ENCODE data around the gene UNC5B.
"Not testable (repeated sequence)": the region's sequence is repeated elsewhere in the genome, so short reads cannot be mapped to it uniquely, and the experiment has no call there.

The UNC5B gene

GRCh38 chr10:71287456-71287855, 75.1 kb downstream of the UNC5B start:
- H3K27ac Mint-ChIP-seq, result no peak overlapping the region
- H3K36me3 Mint-ChIP-seq (ENCODE audit: low read depth), result no peaks in the 10 kb centered on the region
- H3K27me3 Mint-ChIP-seq, result no peaks in the 10 kb centered on the region
- no peak for DNase-seq
- H3K4me3 Mint-ChIP-seq, result no peak overlapping the region
- H3K4me1 Mint-ChIP-seq (ENCODE audit: low read depth), result no peaks in the 10 kb centered on the region
- H3K9me3 Mint-ChIP-seq, result no peaks in the 10 kb centered on the region

- Mint-ChIP-seq H3K4me1 (ENCODE audit: low read depth) (no peaks in the 10 kb centered on the region), H3K27ac (no peak overlapping the region), H3K4me3 (no peak overlapping the region), H3K27me3 (no peaks in the 10 kb centered on the region), H3K36me3 (ENCODE audit: low read depth) (no peaks in the 10 kb centered on the region), H3K9me3 (no peaks in the 10 kb centered on the region)
- no peak for DNase-seq
Observed at GRCh38 chr10:71288461-71288860, 76.1 kb downstream of the UNC5B start.

GRCh38 chr10:71289421-71290130, 77.2 kb downstream of the UNC5B start:
- no peak for DNase-seq
- H3K27me3 Mint-ChIP-seq, result no peaks in the 10 kb centered on the region
- no peak overlapping the region for H3K27ac Mint-ChIP-seq
- no peaks in the 10 kb centered on the region for H3K36me3 Mint-ChIP-seq (ENCODE audit: low read depth)
- H3K9me3 Mint-ChIP-seq, result no peaks in the 10 kb centered on the region
- no peaks in the 10 kb centered on the region for H3K4me1 Mint-ChIP-seq (ENCODE audit: low read depth)
- no peak overlapping the region for H3K4me3 Mint-ChIP-seq

GRCh38 chr10:71290331-71290730, 78.0 kb downstream of the UNC5B start:
- H3K36me3 Mint-ChIP-seq (ENCODE audit: low read depth), result no peaks in the 10 kb centered on the region
- no peak overlapping the region for H3K4me3 Mint-ChIP-seq
- no peaks in the 10 kb centered on the region for H3K27me3 Mint-ChIP-seq
- no peaks in the 10 kb centered on the region for H3K4me1 Mint-ChIP-seq (ENCODE audit: low read depth)
- no peak overlapping the region for H3K27ac Mint-ChIP-seq
- DNase-seq, result no peak
- H3K9me3 Mint-ChIP-seq, result no peaks in the 10 kb centered on the region

- no peak overlapping the region for H3K4me3 Mint-ChIP-seq
- no peak overlapping the region for H3K27ac Mint-ChIP-seq
- H3K36me3 Mint-ChIP-seq (ENCODE audit: low read depth), result no peaks in the 10 kb centered on the region
- no peak for DNase-seq
- no peaks in the 10 kb centered on the region for H3K27me3 Mint-ChIP-seq
- H3K9me3 Mint-ChIP-seq, result no peaks in the 10 kb centered on the region
- no peaks in the 10 kb centered on the region for H3K4me1 Mint-ChIP-seq (ENCODE audit: low read depth)
Observed at GRCh38 chr10:71290806-71291527, 78.6 kb downstream of the UNC5B start.

- H3K9me3 Mint-ChIP-seq, result no peaks in the 10 kb centered on the region
- no peaks in the 10 kb centered on the region for H3K36me3 Mint-ChIP-seq (ENCODE audit: low read depth)
- DNase-seq, result no peak
- H3K4me3 Mint-ChIP-seq, result no peak overlapping the region
- no peaks in the 10 kb centered on the region for H3K4me1 Mint-ChIP-seq (ENCODE audit: low read depth)
- no peak overlapping the region for H3K27ac Mint-ChIP-seq
- no peaks in the 10 kb centered on the region for H3K27me3 Mint-ChIP-seq
Observed at GRCh38 chr10:71291528-71291900, 79.1 kb downstream of the UNC5B start.

- DNase-seq, result no peak
- no peak overlapping the region for H3K4me3 Mint-ChIP-seq
- no peaks in the 10 kb centered on the region for H3K27me3 Mint-ChIP-seq
- no peaks in the 10 kb centered on the region for H3K36me3 Mint-ChIP-seq (ENCODE audit: low read depth)
- no peak overlapping the region for H3K27ac Mint-ChIP-seq
- no peaks in the 10 kb centered on the region for H3K9me3 Mint-ChIP-seq
- no peaks in the 10 kb centered on the region for H3K4me1 Mint-ChIP-seq (ENCODE audit: low read depth)
Observed at GRCh38 chr10:71292624-71293445, 80.5 kb downstream of the UNC5B start.

- no peak for DNase-seq
- Mint-ChIP-seq H3K4me3 (no peak overlapping the region), H3K27ac (no peak overlapping the region), H3K9me3 (no peaks in the 10 kb centered on the region), H3K27me3 (peaks cover 1% of the 10 kb centered on the region), H3K4me1 (ENCODE audit: low read depth) (no peaks in the 10 kb centered on the region), H3K36me3 (ENCODE audit: low read depth) (no peaks in the 10 kb centered on the region)
Observed at GRCh38 chr10:71293446-71294084, 81.2 kb downstream of the UNC5B start.

GRCh38 chr10:71294091-71294561, 81.8 kb downstream of the UNC5B start:
- Mint-ChIP-seq H3K27ac (no peak overlapping the region), H3K4me1 (ENCODE audit: low read depth) (no peaks in the 10 kb centered on the region), H3K9me3 (no peaks in the 10 kb centered on the region), H3K36me3 (ENCODE audit: low read depth) (no peaks in the 10 kb centered on the region), H3K4me3 (no peak overlapping the region), H3K27me3 (peaks cover 3% of the 10 kb centered on the region)
- no peak for DNase-seq

- H3K9me3 Mint-ChIP-seq, result no peaks in the 10 kb centered on the region
- no peak for DNase-seq
- H3K36me3 Mint-ChIP-seq (ENCODE audit: low read depth), result no peaks in the 10 kb centered on the region
- no peak overlapping the region for H3K4me3 Mint-ChIP-seq
- H3K27me3 Mint-ChIP-seq, result peaks cover 3% of the 10 kb centered on the region
- H3K4me1 Mint-ChIP-seq (ENCODE audit: low read depth), result no peaks in the 10 kb centered on the region
- H3K27ac Mint-ChIP-seq, result no peak overlapping the region
Observed at GRCh38 chr10:71294856-71295255, 82.5 kb downstream of the UNC5B start.

- H3K27me3 Mint-ChIP-seq, result peaks cover 3% of the 10 kb centered on the region
- no peak overlapping the region for H3K27ac Mint-ChIP-seq
- DNase-seq, result no peak
- no peaks in the 10 kb centered on the region for H3K36me3 Mint-ChIP-seq (ENCODE audit: low read depth)
- no peaks in the 10 kb centered on the region for H3K9me3 Mint-ChIP-seq
- H3K4me3 Mint-ChIP-seq, result no peak overlapping the region
- H3K4me1 Mint-ChIP-seq (ENCODE audit: low read depth), result no peaks in the 10 kb centered on the region
Observed at GRCh38 chr10:71295641-71296040, 83.3 kb downstream of the UNC5B start.

GRCh38 chr10:71296086-71296485, 83.7 kb downstream of the UNC5B start:
- H3K9me3 Mint-ChIP-seq, result no peaks in the 10 kb centered on the region
- H3K4me1 Mint-ChIP-seq (ENCODE audit: low read depth), result no peaks in the 10 kb centered on the region
- DNase-seq, result no peak
- H3K4me3 Mint-ChIP-seq, result no peak overlapping the region
- peaks cover 3% of the 10 kb centered on the region for H3K27me3 Mint-ChIP-seq
- no peak overlapping the region for H3K27ac Mint-ChIP-seq
- no peaks in the 10 kb centered on the region for H3K36me3 Mint-ChIP-seq (ENCODE audit: low read depth)

- H3K27me3 Mint-ChIP-seq; H3K4me1 Mint-ChIP-seq (ENCODE audit: low read depth); DNase-seq; H3K4me3 Mint-ChIP-seq; H3K27ac Mint-ChIP-seq; H3K9me3 Mint-ChIP-seq; H3K36me3 Mint-ChIP-seq (ENCODE audit: low read depth): not testable (repeated sequence)
Observed at GRCh38 chr10:71296811-71297210, 84.4 kb downstream of the UNC5B start.

- Mint-ChIP-seq H3K36me3 (ENCODE audit: low read depth) (no peaks in the 10 kb centered on the region), H3K27ac (no peak overlapping the region), H3K4me3 (no peak overlapping the region), H3K4me1 (ENCODE audit: low read depth) (no peaks in the 10 kb centered on the region), H3K27me3 (peaks cover 6% of the 10 kb centered on the region), H3K9me3 (no peaks in the 10 kb centered on the region)
- DNase-seq, result no peak
Observed at GRCh38 chr10:71297343-71297742, 85.0 kb downstream of the UNC5B start.
